Measurements from ENCODE around the gene COL9A3.

The COL9A3 gene

GRCh38 chr20:62808211-62808865 lies 8.5 kb upstream of the COL9A3 start:
- DNase-seq (ENCODE audit: insufficient read length) (peak; percentile 81), FAIRE-seq (no peak)
- TF ChIP-seq POLR2A (IDR thresholded peaks at IDR 0.05; ENCODE audit: low read depth, low read length) = no peak

- FAIRE-seq (no peak), DNase-seq (ENCODE audit: insufficient read length) (no peak)
- TF ChIP-seq POLR2A (IDR thresholded peaks at IDR 0.05; ENCODE audit: low read depth, low read length) (no peak), POLR2AphosphoS5 (IDR thresholded peaks at IDR 0.05; ENCODE audit: low read depth, low read length) (0 out of 2 replicates have a peak, but pooled peaks have one; percentile 11), TAF1 (IDR thresholded peaks at IDR 0.05; ENCODE audit: borderline replicate concordance, low read depth, low read length) (no peak)
Observed at GRCh38 chr20:62809530-62810428, 7.1 kb upstream of the COL9A3 start.

GRCh38 chr20:62811320-62811719 lies 5.5 kb upstream of the COL9A3 start:
- FAIRE-seq (no peak), DNase-seq (ENCODE audit: insufficient read length) (no peak)
- no peak for TF ChIP-seq POLR2AphosphoS5 (IDR thresholded peaks at IDR 0.05; ENCODE audit: low read depth, low read length)
- TF ChIP-seq TAF1 (IDR thresholded peaks at IDR 0.05; ENCODE audit: borderline replicate concordance, low read depth, low read length) = no peak
- no peak for TF ChIP-seq POLR2A (IDR thresholded peaks at IDR 0.05; ENCODE audit: low read depth, low read length)

GRCh38 chr20:62811720-62812119 lies 5.1 kb upstream of the COL9A3 start:
- FAIRE-seq (no peak), DNase-seq (ENCODE audit: insufficient read length) (no peak)
- no peak for TF ChIP-seq TAF1 (IDR thresholded peaks at IDR 0.05; ENCODE audit: borderline replicate concordance, low read depth, low read length)
- TF ChIP-seq POLR2A (IDR thresholded peaks at IDR 0.05; ENCODE audit: low read depth, low read length) = no peak
- no peak for TF ChIP-seq POLR2AphosphoS5 (IDR thresholded peaks at IDR 0.05; ENCODE audit: low read depth, low read length)

GRCh38 chr20:62812181-62812906 lies 4.5 kb upstream of the COL9A3 start:
- TF ChIP-seq TAF1 (IDR thresholded peaks at IDR 0.05; ENCODE audit: borderline replicate concordance, low read depth, low read length) (no peak), POLR2AphosphoS5 (IDR thresholded peaks at IDR 0.05; ENCODE audit: low read depth, low read length) (no peak), POLR2A (IDR thresholded peaks at IDR 0.05; ENCODE audit: low read depth, low read length) (no peak)
- no peak for FAIRE-seq
- DNase-seq (ENCODE audit: insufficient read length) = no peak

- TF ChIP-seq TAF1 (IDR thresholded peaks at IDR 0.05; ENCODE audit: borderline replicate concordance, low read depth, low read length) = no peak
- TF ChIP-seq POLR2A (IDR thresholded peaks at IDR 0.05; ENCODE audit: low read depth, low read length) = no peak
- no peak for TF ChIP-seq POLR2AphosphoS5 (IDR thresholded peaks at IDR 0.05; ENCODE audit: low read depth, low read length)
- FAIRE-seq = no peak
- DNase-seq (ENCODE audit: insufficient read length) = no peak
Observed at GRCh38 chr20:62812907-62813200, 4.0 kb upstream of the COL9A3 start.

GRCh38 chr20:62813588-62813987 lies 3.3 kb upstream of the COL9A3 start:
- DNase-seq (ENCODE audit: insufficient read length) = no peak
- no peak for FAIRE-seq
- TF ChIP-seq POLR2A (IDR thresholded peaks at IDR 0.05; ENCODE audit: low read depth, low read length) (no peak), TAF1 (IDR thresholded peaks at IDR 0.05; ENCODE audit: borderline replicate concordance, low read depth, low read length) (no peak), POLR2AphosphoS5 (IDR thresholded peaks at IDR 0.05; ENCODE audit: low read depth, low read length) (no peak)

GRCh38 chr20:62814060-62814708 lies 2.7 kb upstream of the COL9A3 start:
- FAIRE-seq (no peak), DNase-seq (ENCODE audit: insufficient read length) (no peak)
- TF ChIP-seq POLR2AphosphoS5 (IDR thresholded peaks at IDR 0.05; ENCODE audit: low read depth, low read length) (peak; percentile 17), TAF1 (IDR thresholded peaks at IDR 0.05; ENCODE audit: borderline replicate concordance, low read depth, low read length) (no peak), POLR2A (IDR thresholded peaks at IDR 0.05; ENCODE audit: low read depth, low read length) (no peak; the same call in none of the 2 replicates)

GRCh38 chr20:62814709-62815065 lies 2.2 kb upstream of the COL9A3 start:
- TF ChIP-seq POLR2A (IDR thresholded peaks at IDR 0.05; ENCODE audit: low read depth, low read length) (0 out of 2 replicates have a peak, but pooled peaks have one; percentile 2), TAF1 (IDR thresholded peaks at IDR 0.05; ENCODE audit: borderline replicate concordance, low read depth, low read length) (no peak)
- FAIRE-seq (no peak), DNase-seq (ENCODE audit: insufficient read length) (no peak)

GRCh38 chr20:62815066-62815991 lies 1.5 kb upstream of the COL9A3 start:
- TF ChIP-seq POLR2A (IDR thresholded peaks at IDR 0.05; ENCODE audit: low read depth, low read length) (peak; percentile 19; the same call in 1 of the 2 replicates), TAF1 (IDR thresholded peaks at IDR 0.05; ENCODE audit: borderline replicate concordance, low read depth, low read length) (no peak), POLR2AphosphoS5 (IDR thresholded peaks at IDR 0.05; ENCODE audit: low read depth, low read length) (no peak)
- no peak for DNase-seq (ENCODE audit: insufficient read length)
- FAIRE-seq = no peak

Data from GM12892 (cell line).